BJ (cell line): Measurements from ENCODE around the gene POLE. TPM values are rescaled to one million over a fixed set of nuclear protein-coding genes. Genes with fewer than 3 reads are reported as not detected.

ENCODE experiments used
- polyA plus RNA-seq: library from polyadenylated mRNA; depleted of rRNA; stranded (reverse); fragments of >200 nt; gene quantifications from 2 replicates; pipeline ENCODE4 v1.2.3, GENCODE V29; 2011; rRNA removed
- small RNA-seq: library from RNA; depleted of rRNA; stranded (forward); fragments of <200 nt; gene quantifications from one replicate; pipeline ENCODE3, GENCODE V24; 2012; ENCODE audit warnings: low replicate concordance, low read depth; ENCODE audit not compliant: insufficient read length

Gene POLE
- polyA plus RNA-seq, 1 experiment: 17.7 TPM

Small RNA genes lying within 50 kb of the gene (small RNA-seq; reads per million reads assigned to genes)
- gene MIR6763 (not detected), gene RNA5SP379 (not detected)

Other genes with a start within 250 kb of the POLE start
- 1.0 and 1.4 TPM in 2 replicates for gene FBRSL1, start 197.2 kb downstream of the POLE start, polyA plus RNA-seq
- 0.11 and 0.15 TPM in 2 replicates for gene LRCOL1, start 76.8 kb downstream of the POLE start, polyA plus RNA-seq
- gene P2RX2, start 68.6 kb downstream of the POLE start, polyA plus RNA-seq: not detected in 2 replicates
- gene PXMP2, start 245 bp upstream of the POLE start, polyA plus RNA-seq: 19.4 and 22.3 TPM in 2 replicates
- 12.4 and 17.7 TPM in 2 replicates for gene PGAM5, start 23.5 kb upstream of the POLE start, polyA plus RNA-seq
- gene ANKLE2, start 74.5 kb upstream of the POLE start, polyA plus RNA-seq: 78.8 and 119 TPM in 2 replicates
- gene GOLGA3, start 141.5 kb upstream of the POLE start, polyA plus RNA-seq: 23.6 and 26.0 TPM in 2 replicates
- 29.5 and 41.6 TPM in 2 replicates for gene CHFR, start 200.3 kb upstream of the POLE start, polyA plus RNA-seq